HK-2 (cell line): ENCODE results near the gene PGM1.

ENCODE experiments used
- DNase-seq: peaks from one replicate; pipeline ENCODE4 v3.0.0-alpha.2; 2018; ENCODE audit not compliant: unreplicated experiment

Gene PGM1

GRCh38 chr1:63701187-63701586 is 108.0 kb downstream of the PGM1 start:
- no peak for DNase-seq

DNA sequence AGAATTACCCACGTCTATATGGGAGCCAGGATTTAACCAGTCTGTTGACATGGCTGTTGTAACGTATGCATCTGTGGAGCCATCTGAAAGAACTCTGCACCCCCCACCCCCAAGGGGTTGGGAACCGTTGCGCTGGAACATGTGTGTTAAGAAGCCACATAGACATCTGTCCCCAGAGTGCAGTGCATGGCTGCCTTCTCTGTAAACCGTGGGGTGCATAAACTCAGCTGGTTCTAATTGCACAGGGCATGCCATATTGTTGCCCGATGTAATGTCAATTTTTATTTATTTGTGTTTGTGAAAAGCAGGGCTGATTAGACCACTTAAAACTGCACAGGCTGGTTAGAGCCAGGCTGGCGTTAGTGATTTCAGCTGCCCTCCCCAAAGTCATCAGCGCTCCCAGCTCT is 110.5 kb downstream of the PGM1 start:
- no peak for DNase-seq

GRCh38 chr1:63704443-63704842 is 111.2 kb downstream of the PGM1 start:
- no peak for DNase-seq

DNA sequence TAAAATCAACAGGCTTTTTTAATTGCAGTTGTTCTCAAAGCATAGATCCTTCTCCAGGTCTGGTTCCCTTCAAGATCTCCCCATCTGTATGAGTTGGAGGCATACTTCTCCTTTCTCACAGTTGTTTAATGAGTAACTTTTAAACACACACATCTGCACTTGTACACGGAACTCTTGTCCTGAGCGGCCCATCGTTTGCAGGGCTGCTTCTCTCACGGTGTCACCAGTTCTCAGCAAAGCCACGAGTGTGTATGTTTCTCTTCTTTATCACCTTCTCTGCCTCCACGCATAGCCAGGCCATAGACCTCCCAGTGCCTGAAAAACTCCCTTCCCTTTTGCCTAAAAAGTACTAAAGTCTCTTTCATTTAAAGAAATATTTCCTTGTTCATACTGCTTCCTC is 111.9 kb downstream of the PGM1 start:
- no peak for DNase-seq

- no peak for DNase-seq
Observed at GRCh38 chr1:63709267-63709828, 116.1 kb downstream of the PGM1 start.
